HG03342 (cell line): Measurements from ENCODE around the gene ZXDC.

Experiments used
- ATAC-seq: cut with Tn5 transposase; IDR thresholded peaks from one replicate; pipeline ENCODE4 v1.9.1; 2021; ENCODE audit warnings: mild to moderate bottlenecking, moderate library complexity; ENCODE audit not compliant: unreplicated experiment

The ZXDC gene

DNA sequence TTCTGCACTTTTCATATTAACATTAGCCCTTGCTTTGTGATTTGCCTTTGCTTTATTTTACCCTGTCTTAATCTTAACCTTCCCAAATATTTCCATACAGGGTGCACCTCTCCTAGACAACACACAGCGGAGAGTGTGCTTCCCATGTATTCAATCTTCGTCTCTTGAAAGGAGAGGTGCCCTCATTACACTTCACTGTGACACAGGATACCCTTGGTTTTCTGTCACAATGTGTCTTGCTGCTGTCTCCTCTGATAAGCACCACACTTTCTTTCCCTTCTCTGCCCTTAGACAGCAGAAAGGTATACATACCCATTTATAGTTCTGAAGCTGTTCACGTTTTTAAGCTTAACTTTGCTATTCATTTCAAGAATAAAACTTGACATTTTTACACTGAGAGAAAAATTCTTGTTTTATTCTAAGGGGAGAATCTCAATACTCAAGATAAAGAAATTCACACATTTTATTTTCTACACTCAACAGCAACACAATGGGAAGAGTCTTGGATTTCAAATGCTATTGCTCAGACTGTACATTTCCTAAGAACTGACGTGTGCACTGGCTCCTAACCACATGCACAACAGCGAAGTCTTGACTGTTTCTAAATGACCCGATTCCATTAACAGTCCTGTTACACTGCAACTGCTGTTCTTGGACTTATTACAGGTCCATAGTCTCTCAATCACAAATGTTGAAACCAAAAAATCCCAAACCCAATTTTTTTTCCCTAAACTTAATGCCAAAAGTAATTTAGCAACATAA lies 21.1 kb downstream of the ZXDC start:
- ATAC-seq: no peak

DNA sequence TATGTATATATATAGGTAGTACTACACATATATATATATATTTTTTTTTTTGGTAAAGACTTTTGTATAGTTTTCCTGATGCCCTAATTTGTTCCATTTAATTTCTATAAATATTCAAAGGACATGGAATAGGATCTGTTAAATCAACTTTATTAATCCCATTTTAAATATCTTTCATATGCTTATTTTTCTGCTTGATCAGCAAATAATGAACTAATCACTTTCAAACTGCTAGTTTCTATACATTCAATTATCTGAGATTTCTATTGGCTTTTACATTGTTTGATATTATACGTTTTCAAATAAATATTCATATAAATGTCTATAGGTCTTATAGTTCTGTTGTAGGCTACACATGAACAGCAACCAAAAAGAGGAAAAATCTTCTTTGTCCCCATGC lies 21.7 kb downstream of the ZXDC start:
- ATAC-seq: no peak

DNA sequence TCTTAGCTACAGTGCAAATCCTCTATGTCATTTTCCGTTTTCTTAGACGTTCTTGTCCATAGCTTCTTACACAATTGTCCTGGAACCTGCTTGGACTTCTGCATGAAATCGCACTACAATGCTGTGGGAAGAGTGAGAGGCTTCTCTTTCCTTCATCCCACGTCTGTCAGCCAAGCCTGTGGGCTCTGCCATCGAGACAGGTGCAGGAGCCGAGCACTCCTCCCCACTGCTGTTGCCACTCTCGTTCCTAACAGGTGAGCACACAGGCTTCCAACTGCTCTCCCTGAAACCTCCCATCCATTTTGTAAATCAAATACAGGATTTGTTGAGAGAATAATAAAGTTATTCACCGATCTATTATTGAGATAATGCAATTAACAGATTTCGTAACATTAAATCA lies 23.5 kb downstream of the ZXDC start:
- no peak for ATAC-seq

DNA sequence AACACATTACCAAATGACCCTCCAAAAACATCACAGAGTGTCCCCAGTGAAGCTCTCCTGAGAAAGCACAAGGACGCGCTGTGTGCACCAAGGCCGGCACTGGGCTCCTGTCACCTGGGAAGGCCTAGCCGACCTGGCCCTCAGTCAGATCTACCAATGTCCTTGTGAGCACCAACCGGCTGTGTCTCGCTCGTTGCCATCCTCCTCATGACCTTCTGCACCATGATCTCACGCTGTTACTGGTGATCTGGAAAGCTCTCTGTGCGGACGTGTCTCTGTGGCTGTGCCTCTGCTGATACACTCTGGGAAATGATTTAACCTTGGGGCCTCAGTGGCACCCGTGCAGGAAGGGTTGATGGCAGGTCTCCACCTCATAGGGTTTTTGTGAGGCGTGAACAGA lies 24.2 kb downstream of the ZXDC start:
- no peak for ATAC-seq

DNA sequence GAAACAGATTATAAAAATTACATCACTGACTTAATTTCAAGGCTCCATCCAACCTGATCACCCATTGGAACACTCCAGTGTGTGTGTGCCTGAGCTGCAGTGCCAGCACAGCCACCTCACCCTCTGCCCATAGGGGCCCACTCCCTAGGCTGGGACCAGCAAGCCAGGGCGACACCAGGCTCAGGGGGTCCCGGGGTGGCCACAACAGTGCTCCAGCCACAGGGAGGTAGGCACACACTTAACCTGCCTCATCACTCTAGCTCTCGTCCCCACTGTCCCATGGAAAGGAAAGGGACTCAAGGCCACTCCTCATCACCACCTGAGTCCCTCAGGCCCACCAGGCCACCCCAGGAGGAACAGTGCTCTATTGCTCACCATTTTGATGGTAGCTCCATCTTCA lies 24.9 kb downstream of the ZXDC start:
- no peak for ATAC-seq

DNA sequence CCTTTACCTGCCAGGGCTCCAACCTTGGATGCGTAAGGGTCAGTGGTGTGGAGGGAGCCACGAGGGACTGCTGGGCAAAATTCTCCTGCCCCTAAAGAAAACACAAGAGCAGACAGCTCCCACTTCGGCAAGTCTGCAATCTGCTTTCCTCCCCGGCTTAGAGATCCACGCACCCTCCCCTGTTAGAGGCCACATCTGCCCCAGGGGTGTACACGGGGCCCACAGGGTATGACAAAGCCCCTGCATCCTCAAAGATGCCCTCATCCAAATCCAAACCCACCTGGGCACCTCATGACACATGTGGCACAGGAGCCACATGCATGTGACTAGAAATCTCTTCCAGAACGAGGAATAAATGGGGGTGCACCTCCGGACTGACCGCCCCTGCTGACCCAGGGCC lies 25.5 kb downstream of the ZXDC start:
- ATAC-seq: no peak

DNA sequence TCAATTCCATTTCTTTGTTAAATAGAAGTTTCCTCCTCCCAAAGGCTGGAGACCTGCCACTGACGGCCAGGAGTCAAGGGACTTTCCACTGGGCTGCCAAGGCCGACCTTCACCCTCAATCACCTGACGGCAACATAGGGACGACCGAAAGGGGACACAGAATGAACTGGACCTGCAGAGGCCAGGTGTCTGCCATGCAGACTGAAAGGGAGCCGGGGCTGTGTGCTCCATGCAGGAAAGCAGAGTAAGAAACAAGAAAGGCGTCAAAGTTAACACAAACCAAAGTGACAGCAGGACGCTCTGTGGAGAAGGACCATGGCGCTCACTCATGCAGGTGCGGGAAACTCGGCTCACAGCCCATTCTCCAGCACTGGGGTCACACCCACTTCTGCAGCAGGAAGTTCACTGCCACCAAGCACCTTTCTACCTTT lies 26.1 kb downstream of the ZXDC start:
- no peak for ATAC-seq

DNA sequence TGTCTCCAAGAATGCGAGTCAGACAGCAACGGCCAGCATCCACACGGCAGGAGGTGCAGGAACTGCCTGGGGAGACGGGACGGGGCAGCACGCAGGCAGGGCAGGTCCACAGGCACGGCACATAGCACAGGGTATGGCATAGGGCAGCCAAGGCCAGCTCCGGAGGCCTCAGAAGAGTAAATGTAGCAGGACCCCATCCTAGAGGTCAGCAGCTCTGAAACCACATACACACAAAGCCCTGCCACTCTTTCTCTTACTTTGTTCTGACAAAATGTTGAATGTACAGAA lies 26.9 kb downstream of the ZXDC start:
- ATAC-seq: no peak

DNA sequence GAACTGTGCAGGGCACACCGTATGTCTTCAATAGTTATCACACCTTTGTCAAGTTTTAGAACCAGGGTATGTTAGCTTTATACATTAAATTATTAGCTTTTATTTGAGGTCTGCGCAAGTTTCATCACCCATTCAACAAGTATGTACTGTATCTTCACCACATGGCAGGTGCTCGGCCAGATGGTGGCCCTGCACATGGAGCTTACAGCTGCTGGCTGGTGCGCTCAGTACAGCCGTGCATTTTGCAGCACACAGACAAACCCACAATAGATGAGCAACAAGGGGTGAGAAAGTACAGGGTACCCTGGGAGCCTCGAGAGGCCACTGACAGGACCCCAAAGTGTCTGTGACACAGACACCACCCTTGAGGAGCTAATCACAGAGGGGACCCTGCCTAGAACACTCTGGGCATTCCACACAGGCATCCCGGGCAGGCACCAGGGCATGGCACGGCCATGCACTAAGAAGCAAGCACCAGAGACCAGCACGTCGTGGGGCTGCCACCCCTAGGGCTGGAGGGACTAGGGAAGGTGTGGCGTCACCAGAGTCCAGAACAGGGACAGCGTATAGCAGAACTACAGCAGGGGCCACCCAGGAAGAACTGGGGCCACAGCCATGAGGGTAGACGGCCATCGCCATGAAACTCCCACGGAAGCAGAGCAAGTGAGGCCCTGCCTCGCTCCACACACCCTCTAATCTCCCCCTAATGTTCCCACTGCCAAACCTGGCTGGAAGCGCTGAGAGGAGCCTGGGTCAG lies 27.4 kb downstream of the ZXDC start:
- ATAC-seq: no peak

DNA sequence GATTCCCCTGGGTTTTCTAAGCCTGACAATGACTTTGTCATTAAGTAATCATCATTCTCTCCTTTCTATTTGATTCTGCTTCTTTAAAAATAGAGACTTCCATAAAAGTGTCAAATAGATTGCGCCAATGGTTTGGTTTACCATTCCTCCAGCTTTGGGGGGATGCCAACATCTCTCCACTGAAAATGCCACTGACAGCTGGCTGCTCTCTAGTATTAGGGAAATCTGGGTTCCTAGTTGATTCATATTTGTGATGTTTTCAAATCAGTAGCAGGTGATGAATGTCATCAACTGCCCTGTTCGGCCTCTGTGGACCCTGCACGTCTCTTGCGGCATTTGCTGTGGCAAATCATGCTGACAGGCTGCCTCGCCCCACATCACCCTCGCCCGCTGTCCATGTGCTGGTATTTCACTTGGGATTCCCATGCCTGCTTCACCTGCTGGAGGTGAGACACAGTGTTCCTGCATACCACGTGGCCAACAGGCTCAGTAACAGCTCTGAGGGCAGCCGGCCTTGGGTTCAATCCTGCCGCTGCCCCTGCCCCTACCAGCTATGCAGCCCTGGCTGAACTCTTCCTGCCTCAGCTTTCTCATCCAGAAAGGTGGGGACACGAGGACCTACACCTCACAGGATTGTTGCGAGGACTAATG lies 28.1 kb downstream of the ZXDC start:
- ATAC-seq: no peak

DNA sequence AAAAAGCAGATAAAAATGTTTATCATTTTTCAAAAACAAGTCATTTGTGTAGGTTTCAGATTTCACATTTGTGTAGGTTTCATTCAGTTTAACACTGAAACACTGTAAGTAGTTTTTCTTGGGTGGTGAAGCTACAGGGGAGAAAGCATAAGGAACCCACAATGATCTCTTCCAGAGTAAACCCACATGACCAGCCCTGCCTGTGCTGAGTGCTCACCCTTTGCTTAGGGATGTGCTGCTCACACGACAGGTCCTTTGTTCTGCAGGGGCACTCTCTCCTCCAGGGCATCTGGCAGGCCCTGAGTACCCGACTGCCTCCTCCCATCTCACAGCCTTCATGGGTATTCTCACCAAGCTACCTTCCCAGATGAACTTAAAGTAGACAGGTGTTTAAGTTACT lies 28.9 kb downstream of the ZXDC start:
- no peak for ATAC-seq

DNA sequence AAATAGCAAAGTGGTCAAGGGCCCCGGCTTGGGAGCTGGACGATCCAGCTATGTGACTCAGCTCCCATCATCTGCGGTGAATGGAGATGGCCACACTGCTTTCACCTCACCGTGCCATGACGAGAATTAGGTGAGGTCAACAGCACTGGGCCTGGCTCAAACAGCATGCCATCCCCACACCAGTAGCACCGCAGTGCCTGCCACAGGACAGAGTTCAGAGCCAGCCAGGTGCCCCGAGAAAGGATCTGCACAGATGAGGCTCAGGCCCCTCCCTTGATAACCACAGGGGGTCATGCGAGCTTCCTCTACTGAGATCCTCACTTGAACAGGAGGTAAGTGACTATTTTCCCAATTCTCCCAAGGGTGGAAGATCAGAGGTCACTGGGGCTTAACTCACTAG lies 29.4 kb downstream of the ZXDC start:
- ATAC-seq: no peak

DNA sequence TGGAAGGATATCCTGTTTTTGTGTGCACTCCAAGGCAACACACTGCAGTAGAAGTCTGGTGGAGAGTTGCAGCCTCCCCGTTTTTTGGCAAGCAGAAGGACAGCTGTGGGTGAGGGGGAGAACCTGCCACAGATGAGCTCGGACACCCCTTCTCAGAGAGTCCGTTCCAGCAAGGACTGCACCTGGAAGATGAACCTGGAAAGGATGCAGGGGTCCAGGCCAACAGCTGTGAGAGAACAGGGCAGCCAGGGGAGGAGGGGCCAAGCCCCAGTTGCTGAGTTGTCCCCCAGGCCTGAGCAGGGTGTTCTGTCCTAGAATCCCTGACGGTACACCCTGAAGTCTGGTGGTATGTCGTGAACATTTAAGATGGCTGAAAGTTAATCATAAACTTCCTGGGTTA lies 30.2 kb downstream of the ZXDC start:
- no peak for ATAC-seq

DNA sequence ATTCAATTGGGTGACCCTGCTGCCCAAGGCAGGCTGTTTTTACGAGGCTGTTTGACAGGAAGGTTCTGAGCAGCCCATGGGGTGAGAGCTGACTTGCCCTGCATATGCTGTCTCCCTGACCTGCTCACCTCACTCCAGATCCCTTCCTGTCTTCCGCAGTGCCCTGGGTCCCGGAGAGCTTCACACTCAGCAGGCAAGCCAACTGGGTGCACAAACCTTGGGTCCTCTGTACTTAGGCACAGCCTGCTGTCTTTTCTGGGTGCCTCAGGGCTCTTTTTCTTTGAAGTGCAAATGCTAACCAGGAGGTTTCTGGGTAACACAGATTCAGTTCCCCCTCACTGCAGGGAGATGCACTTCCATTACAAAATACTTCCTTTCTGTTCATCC lies 32.8 kb downstream of the ZXDC start:
- ATAC-seq: no peak

DNA sequence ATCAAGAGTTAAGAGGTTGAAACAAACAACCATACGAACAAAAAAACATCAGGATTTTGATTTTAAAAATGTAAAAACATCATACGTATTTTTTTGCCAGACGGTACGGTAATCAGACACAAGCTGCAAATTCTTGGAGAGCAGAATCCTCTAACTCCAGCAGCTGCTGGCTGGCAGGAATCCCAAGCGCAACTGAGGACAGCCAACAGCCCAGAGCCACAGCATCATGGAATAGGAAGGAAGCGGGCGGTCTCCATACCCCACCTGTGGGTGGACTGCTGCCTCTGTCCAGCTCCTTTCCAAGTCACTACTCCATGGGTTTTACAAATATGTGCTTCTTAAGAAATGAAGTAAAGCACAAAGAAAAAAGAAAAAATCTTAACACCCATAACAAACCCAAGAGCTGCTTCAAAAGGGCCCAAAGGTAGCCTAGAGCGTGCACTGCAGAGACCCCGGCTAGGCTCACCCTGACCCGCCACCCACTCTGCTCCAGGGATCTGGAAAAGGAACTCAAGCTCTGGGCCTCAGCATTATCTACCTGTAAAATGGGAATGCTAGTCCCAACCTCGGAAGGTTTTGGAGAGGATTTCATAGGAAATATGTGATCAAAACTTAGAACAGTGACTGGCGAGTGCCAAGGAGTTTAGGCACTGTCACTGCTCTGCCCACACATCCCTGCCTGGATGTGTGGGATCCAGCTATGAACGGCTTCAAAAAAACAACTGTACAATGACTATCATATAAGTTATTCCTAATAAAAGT lies 33.4 kb downstream of the ZXDC start:
- no peak for ATAC-seq

DNA sequence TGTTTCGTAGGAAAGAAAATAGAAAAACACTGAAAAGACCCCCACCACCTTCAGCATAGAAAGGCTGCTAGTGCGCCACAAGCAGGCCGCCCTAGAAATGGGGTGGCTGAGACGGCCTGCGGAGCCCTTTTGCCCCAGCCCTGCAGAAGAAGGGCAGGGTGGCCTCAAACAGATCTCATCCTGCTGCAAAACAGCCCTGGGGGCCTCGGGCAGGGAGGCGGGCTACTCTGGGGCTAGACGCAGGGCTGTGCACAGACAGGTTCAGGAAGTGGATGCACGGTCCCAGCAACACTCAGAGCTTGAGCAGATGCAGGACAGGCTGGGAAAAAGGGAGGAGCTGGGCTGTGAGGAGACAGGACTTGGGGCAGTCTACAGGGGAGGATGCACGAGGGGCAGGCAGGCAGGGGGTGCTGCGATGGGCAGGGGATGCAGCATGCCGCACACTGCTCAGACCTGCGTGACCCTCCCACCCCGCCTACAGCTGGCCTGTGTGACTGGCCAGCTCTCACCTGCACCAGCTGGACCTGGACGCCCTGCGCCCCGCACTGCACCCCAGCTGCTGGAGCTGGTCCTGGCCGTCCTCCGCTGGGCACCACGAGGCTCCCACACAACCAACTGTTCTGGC lies 34.3 kb downstream of the ZXDC start:
- ATAC-seq: no peak

DNA sequence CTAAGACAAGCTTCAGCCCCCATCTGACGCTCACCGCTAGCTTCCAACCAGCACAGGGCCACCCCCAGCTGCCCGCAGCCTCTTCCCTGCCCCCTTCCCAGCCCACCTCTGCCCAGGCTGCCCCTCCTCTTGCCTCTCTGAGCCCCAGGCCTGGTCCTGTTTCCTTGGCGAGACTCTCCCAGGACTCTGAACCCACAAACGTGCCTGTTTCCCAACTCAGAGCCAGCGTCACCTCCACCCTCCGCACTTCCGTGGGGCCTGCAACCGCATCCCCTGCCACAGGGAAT lies 35.0 kb downstream of the ZXDC start:
- ATAC-seq: no peak

DNA sequence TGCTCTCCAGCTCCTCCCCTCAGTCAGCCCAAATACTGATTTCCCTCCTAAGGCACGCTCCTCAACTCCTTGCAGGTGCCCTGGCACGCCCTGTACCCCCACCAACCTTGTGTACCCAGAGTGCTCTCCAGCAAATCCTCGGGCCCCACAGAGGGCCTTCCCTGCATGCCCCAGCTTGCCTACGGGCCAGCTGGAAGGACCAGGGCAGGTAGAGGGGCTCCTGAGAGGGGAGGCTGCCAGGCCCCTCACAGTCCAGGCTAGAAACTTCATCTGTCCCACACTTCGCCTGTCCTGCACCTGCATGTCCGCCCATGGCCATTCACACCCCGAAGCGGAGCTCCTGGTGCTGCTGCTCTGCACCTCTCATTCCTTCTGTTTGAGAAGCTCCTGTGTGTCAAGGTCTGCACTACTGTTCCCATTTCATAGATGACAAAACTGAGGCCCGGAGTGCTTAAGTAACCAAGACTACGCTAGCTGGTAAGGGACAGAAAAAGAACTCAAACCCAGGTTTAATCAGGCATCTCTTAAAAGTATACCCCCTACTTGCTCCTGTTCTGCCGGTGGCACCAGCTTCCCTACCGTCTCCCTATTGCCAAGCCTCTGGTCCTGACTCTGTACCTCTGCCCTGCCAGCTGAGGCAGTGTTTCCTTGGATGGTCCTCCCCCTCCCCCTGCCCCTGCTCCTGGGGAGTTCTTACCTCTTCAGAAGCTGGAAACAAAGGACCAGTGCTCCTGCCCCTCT lies 35.6 kb downstream of the ZXDC start:
- ATAC-seq: no peak

DNA sequence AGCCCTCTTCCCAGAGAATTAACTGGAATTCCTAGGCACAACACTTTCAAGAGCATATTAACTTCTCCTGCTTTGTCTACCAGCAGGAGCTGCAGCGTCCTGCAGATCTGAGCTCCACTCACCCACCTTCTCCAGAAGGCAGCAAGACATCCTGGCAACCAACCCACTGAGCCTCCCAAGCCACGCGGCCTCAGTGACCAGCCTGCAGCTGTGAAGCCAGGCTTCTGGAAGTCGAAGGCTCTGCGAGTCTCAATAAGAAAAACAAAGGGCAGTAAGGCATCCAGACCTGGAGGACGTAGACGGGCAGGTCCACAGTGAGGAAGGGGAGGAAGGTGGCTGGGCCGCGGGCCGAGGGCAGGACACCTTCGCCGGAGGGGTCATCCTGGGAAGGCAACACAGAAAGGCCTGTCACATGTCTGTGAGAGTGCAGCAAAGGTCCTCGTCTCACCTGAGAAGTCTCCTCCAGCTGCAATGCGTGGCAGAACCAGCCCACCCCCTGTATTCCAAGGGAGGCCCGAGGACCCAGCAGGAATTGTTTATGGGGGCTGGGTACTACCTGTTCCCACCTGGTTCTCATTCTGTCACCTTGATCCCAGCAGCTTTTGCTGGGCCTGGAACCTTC lies 36.2 kb downstream of the ZXDC start:
- ATAC-seq: no peak

DNA sequence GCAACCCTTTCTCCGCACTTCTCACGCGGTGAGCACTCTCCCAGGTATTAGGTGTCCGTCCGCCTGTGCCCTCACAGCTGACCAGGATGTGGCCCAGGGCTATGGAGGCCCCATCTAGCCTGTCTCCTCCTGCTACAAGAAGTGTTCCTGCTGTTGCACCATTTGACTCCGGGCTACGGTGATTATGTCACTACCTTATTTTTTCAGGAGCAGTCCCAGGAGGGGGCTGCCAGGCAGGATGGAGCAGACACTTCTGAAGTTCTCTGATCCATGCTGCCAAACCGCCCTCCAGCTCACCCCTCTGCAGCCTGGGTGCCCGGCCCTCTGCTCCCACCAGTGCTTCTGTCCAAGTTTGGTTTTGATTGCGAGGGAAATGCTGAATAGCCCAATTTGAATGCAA lies 36.9 kb downstream of the ZXDC start:
- ATAC-seq: no peak
